Ovary (tissue), 3 donors: ENCODE measurements around the gene P4HA2.

Experiments
- CTCF ChIP-seq, 3 donors: fragments of 450-650 bp in 2 of 3; fragments of 200-600 bp in 1 of 3; IDR thresholded peaks; one replicate each; pipeline versions ENCODE4 v1.5.1 to v1.8.0; 2016 to 2022; ENCODE audit warnings: antibody characterized with exemption in 3 of 3, mild to moderate bottlenecking in 1 of 3
- POLR2A ChIP-seq: fragments of 450-650 bp; IDR thresholded peaks from one replicate; pipeline ENCODE4 v1.6.1; 2017; ENCODE audit warnings: antibody characterized with exemption, mild to moderate bottlenecking, moderate library complexity
- donor health status: DM: no; HTN: no; CAD: no.

- TF ChIP-seq CTCF (IDR thresholded peaks at IDR 0.05) (no peak), POLR2A (no peak)
These were observed 71.2 kb downstream of the P4HA2 start for GRCh38 chr5:132156413-132156812.
